GM12878 (cell line): ENCODE measurements around the gene ANTXR2. TPM values are rescaled to one million over a fixed set of nuclear protein-coding genes. Genes with fewer than 3 reads are reported as not detected.

Experiments
- BMI1 ChIP-seq: fragments of 450-650 bp; IDR thresholded peaks from 2 replicates; pipeline ENCODE4 v1.6.1; 2016; ENCODE audit warnings: mild to moderate bottlenecking, moderate library complexity, borderline replicate concordance
- CBFB ChIP-seq: IDR thresholded peaks from 2 replicates; pipeline ENCODE4 v1.6.1; 2016; ENCODE audit warnings: antibody characterized with exemption, low read depth
- CBX3 ChIP-seq: fragments of 200-600 bp; sonication (generic); IDR thresholded peaks from 2 replicates; pipeline ENCODE4 v1.6.1; 2016; ENCODE audit warnings: low read depth, borderline replicate concordance
- EP300 ChIP-seq, 2 experiments: fragments of 150-350 bp in 1 of 2; IDR thresholded peaks; 2 replicates each; pipeline ENCODE4 v1.6.1; 2011 to 2012; ENCODE audit warnings: low read depth in 2 of 2, low read length in 2 of 2, borderline replicate concordance in 1 of 2, improper control_type of control experiment in 1 of 2, inconsistent platforms in 1 of 2; ENCODE audit not compliant: control insufficient read depth in 1 of 2
- HDGF ChIP-seq: fragments of 450-650 bp; IDR thresholded peaks from 2 replicates; pipeline ENCODE4 v1.6.1; 2016; ENCODE audit warnings: antibody characterized with exemption
- IKZF2 ChIP-seq, 2 experiments: fragments of 450-650 bp; IDR thresholded peaks; 2 replicates each; pipeline ENCODE4 v1.6.1; 2017; ENCODE audit warnings: mild to moderate bottlenecking in 2 of 2, moderate library complexity in 2 of 2
- KAT2A ChIP-seq: conservative IDR thresholded peaks from 2 replicates; pipeline ENCODE4 v1.6.1; 2011; ENCODE audit warnings: low read depth, low read length; ENCODE audit not compliant: control insufficient read depth
- MTA2 ChIP-seq: fragments of 450-650 bp; IDR thresholded peaks from 2 replicates; pipeline ENCODE4 v1.6.1; 2016; ENCODE audit warnings: low read depth, mild to moderate bottlenecking, moderate library complexity
- NFXL1 ChIP-seq: fragments of 450-650 bp; IDR thresholded peaks from 2 replicates; pipeline ENCODE4 v1.6.1; 2017; ENCODE audit warnings: antibody characterized with exemption, mild to moderate bottlenecking, borderline replicate concordance
- NFYA ChIP-seq: IDR thresholded peaks from 2 replicates; pipeline ENCODE4 v1.6.1; 2011; ENCODE audit warnings: low read depth, mild to moderate bottlenecking, low read length, improper control_type of control experiment, borderline replicate concordance
- PML ChIP-seq: IDR thresholded peaks from 2 replicates; pipeline ENCODE4 v1.6.1; 2012; ENCODE audit warnings: low read length, inconsistent platforms
- POLR2AphosphoS5 ChIP-seq: IDR thresholded peaks from 2 replicates; pipeline ENCODE4 v1.6.1; 2011; ENCODE audit warnings: mild to moderate bottlenecking, low read length, inconsistent platforms
- RAD51 ChIP-seq: fragments of 450-650 bp; IDR thresholded peaks from 2 replicates; pipeline ENCODE4 v1.6.1; 2016; ENCODE audit warnings: moderate library complexity, mild to moderate bottlenecking, inconsistent platforms
- RELA ChIP-seq: fragments of 450-650 bp; IDR thresholded peaks from 2 replicates; pipeline ENCODE4 v1.8.0; 2014; ENCODE audit warnings: borderline replicate concordance; ENCODE audit not compliant: partially characterized antibody
- SMARCA5 ChIP-seq: fragments of 450-650 bp; IDR thresholded peaks from 2 replicates; pipeline ENCODE4 v1.6.1; 2017; ENCODE audit warnings: mild to moderate bottlenecking
- SP1 ChIP-seq: IDR thresholded peaks from one replicate; pipeline ENCODE4 v1.6.1; 2011; ENCODE audit warnings: low read depth, low read length
- SREBF2 ChIP-seq: IDR thresholded peaks from 2 replicates; pipeline ENCODE4 v1.6.1; 2012; ENCODE audit warnings: mild to moderate bottlenecking, low read length
- TBL1XR1 ChIP-seq: IDR thresholded peaks from 2 replicates; pipeline ENCODE4 v1.6.1; 2012; ENCODE audit warnings: low read depth, low read length, improper control_type of control experiment
- TCF3 ChIP-seq: IDR thresholded peaks from 2 replicates; pipeline ENCODE4 v1.6.1; 2012; ENCODE audit warnings: low read depth, mild to moderate bottlenecking, low read length, borderline replicate concordance; ENCODE audit not compliant: insufficient read depth
- polyA plus RNA-seq, 11 experiments: library from polyadenylated mRNA; depleted of rRNA in 4 of 11; unstranded in 6 of 11; stranded (reverse) in 5 of 11; fragments of >200 nt; fragmentation: Nextera tagmentation in 4 of 11; fragmentation: Illumina TruSeq in 1 of 11; extraction: Ambion mirVana in 4 of 11; extraction: Trizol in 1 of 11; gene quantifications; 1 replicate in 1 of 11; 2 replicates in 10 of 11; pipeline versions ENCODE4 v1.2.1 to v1.2.3, GENCODE V29; 2011 to 2016; ENCODE audit warnings: inconsistent platforms in 2 of 11, missing spikeins in 2 of 11, low read depth in 1 of 11
- total RNA-seq, 4 experiments: library from RNA; depleted of rRNA in 3 of 4; stranded (reverse); fragments of >200 nt in 3 of 4; fragmentation: Illumina TruSeq in 1 of 4; extraction: Trizol in 1 of 4; gene quantifications; 2 replicates each; pipeline versions ENCODE4 v1.2.1 to v1.2.3, GENCODE V29; 2013 to 2021
- TF ChIP-seq, protein P1 (sequence below): fragments of 450-650 bp; IDR thresholded peaks from 2 replicates; pipeline ENCODE4 v1.6.1; 2017; ENCODE audit warnings: low read depth, mild to moderate bottlenecking, moderate library complexity
- TF ChIP-seq, protein P2 (sequence below): IDR thresholded peaks from 2 replicates; pipeline ENCODE4 v1.6.1; 2012; ENCODE audit warnings: low read depth, low read length, improper control_type of control experiment
- TF ChIP-seq, protein P3 (sequence below): IDR thresholded peaks from 2 replicates; pipeline ENCODE4 v1.6.1; 2012; ENCODE audit warnings: low read length, inconsistent platforms
- TF ChIP-seq, protein P4 (sequence below): fragments of 150-350 bp; IDR thresholded peaks from 2 replicates; pipeline ENCODE4 v1.6.1; 2014; ENCODE audit warnings: mild to moderate bottlenecking, low read depth, low read length

The ANTXR2 gene
- total and polyA plus RNA-seq, 10 of the 15 experiments (the other 5 are each of a cell fraction or from before 2014, with no cell fraction given), result 1.4 to 8.9 (median 5.7) TPM

DNA sequence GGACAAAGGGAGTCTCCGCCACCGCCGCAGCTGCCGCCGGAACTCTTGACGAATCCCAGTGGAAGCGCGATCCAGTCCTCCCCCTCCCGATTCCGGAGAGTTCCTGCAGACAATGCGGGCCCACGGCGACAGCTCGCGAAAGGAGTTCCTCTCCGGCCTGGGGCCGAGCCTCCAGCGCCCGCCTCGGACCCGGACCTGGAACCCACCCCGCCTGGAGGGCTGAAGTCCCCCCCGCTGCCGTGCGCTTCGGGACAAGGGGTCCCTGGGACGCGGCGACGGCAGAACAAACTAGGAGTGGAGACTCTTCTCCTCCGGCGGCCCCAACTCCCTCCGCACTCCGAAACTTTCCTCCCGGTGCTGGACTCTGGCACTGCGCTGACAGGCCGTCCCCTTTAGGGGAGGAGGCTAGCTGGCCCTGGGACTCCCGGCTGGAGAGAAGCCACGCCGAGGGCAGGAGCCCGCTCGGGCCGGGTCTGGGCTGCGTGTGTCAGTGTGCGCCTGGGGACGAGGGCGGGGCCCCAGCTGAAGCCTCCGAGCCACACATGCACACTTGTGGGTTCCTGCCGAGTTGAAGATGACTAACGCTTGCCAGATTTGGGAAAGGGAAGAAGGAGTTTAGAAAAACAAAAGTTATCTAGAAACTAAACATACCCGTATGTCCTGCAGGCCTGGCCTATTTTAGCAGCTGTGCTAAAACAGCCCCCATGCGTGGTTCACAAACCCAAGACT, at the start of gene ANTXR2 (continued):
- TF ChIP-seq EP300 (IDR thresholded peaks at IDR 0.05; ENCODE audit: borderline replicate concordance in 1 of 2, control insufficient read depth in 1 of 2, low read depth in 2 of 2, low read length in 2 of 2) (0 out of 4 replicates have a peak, but pooled peaks of 1 of the 2 experiments have one; percentile 7), MTA2 (0 out of 2 replicates have a peak, but pooled peaks have one; percentile 52), PML (0 out of 2 replicates have a peak, but pooled peaks have one; percentile 8), RAD51 (no peak), KAT2A (no peak), IKZF2 (IDR thresholded peaks at IDR 0.05) (peak; percentile 52 to 76), CBFB (no peak), TBL1XR1 (no peak), RELA (no peak), NFYA (no peak), HDGF (no peak), CBX3 (no peak), POLR2AphosphoS5 (no peak), NFXL1 (no peak), SMARCA5 (no peak), TCF3 (no peak), SP1 (no peak), BMI1 (no peak), SREBF2 (no peak)
- TF ChIP-seq, protein P1, sequence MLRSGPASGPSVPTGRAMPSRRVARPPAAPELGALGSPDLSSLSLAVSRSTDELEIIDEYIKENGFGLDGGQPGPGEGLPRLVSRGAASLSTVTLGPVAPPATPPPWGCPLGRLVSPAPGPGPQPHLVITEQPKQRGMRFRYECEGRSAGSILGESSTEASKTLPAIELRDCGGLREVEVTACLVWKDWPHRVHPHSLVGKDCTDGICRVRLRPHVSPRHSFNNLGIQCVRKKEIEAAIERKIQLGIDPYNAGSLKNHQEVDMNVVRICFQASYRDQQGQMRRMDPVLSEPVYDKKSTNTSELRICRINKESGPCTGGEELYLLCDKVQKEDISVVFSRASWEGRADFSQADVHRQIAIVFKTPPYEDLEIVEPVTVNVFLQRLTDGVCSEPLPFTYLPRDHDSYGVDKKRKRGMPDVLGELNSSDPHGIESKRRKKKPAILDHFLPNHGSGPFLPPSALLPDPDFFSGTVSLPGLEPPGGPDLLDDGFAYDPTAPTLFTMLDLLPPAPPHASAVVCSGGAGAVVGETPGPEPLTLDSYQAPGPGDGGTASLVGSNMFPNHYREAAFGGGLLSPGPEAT, result no peak
- TF ChIP-seq, protein P2, sequence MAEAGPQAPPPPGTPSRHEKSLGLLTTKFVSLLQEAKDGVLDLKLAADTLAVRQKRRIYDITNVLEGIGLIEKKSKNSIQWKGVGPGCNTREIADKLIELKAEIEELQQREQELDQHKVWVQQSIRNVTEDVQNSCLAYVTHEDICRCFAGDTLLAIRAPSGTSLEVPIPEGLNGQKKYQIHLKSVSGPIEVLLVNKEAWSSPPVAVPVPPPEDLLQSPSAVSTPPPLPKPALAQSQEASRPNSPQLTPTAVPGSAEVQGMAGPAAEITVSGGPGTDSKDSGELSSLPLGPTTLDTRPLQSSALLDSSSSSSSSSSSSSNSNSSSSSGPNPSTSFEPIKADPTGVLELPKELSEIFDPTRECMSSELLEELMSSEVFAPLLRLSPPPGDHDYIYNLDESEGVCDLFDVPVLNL, result no peak
- TF ChIP-seq, protein P3, sequence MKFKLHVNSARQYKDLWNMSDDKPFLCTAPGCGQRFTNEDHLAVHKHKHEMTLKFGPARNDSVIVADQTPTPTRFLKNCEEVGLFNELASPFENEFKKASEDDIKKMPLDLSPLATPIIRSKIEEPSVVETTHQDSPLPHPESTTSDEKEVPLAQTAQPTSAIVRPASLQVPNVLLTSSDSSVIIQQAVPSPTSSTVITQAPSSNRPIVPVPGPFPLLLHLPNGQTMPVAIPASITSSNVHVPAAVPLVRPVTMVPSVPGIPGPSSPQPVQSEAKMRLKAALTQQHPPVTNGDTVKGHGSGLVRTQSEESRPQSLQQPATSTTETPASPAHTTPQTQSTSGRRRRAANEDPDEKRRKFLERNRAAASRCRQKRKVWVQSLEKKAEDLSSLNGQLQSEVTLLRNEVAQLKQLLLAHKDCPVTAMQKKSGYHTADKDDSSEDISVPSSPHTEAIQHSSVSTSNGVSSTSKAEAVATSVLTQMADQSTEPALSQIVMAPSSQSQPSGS, result 0 out of 2 replicates have a peak, but pooled peaks have one; percentile 9
- TF ChIP-seq, protein P4, sequence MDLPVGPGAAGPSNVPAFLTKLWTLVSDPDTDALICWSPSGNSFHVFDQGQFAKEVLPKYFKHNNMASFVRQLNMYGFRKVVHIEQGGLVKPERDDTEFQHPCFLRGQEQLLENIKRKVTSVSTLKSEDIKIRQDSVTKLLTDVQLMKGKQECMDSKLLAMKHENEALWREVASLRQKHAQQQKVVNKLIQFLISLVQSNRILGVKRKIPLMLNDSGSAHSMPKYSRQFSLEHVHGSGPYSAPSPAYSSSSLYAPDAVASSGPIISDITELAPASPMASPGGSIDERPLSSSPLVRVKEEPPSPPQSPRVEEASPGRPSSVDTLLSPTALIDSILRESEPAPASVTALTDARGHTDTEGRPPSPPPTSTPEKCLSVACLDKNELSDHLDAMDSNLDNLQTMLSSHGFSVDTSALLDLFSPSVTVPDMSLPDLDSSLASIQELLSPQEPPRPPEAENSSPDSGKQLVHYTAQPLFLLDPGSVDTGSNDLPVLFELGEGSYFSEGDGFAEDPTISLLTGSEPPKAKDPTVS, result no peak
- TF ChIP-seq, all 136 proteins: peak for 18
